ENCODE measurements around the gene ACIN1.

Gene ACIN1

GRCh38 chr14:23035303-23036144, 59.4 kb downstream of the ACIN1 start:
- Histone ChIP-seq H3K27ac (ENCODE audit: low read length) (peak overlapping the region; percentile 96), H3K36me3 (ENCODE audit: control insufficient read depth in 2 of 2, insufficient read depth in 2 of 2, low read length in 2 of 2) (peaks cover 4 to 10% of the 10 kb centered on the region in 2 donors), H3K9me3 (ENCODE audit: control insufficient read depth in 2 of 2, low read length in 2 of 2) (no peaks in the 10 kb centered on the region), H3K9ac (ENCODE audit: low read length in 2 of 2) (peak overlapping the region; percentile 97 to 98), H3K4me1 (ENCODE audit: control insufficient read depth, insufficient read depth, low read length) (peaks cover 11% of the 10 kb centered on the region), H3K27me3 (ENCODE audit: control insufficient read depth in 1 of 2, insufficient read depth in 2 of 2, low read length in 2 of 2) (no peaks in the 10 kb centered on the region), H3K4me3 (ENCODE audit: low read length in 2 of 2) (peak overlapping the region; percentile 92 to 97)

- peak within 1 kb of the TSS; percentile 97 to 98 for H3K9ac ChIP-seq (ENCODE audit: low read length in 2 of 2)
- peak within 1 kb of the TSS; percentile 92 to 97 for H3K4me3 ChIP-seq (ENCODE audit: low read length in 2 of 2)
- H3K36me3 ChIP-seq (ENCODE audit: control insufficient read depth in 2 of 2, insufficient read depth in 2 of 2, low read length in 2 of 2), result peaks cover 4 to 10% of the 10 kb centered on the region in 2 donors
- H3K4me1 ChIP-seq (ENCODE audit: control insufficient read depth, insufficient read depth, low read length), result peaks cover 11% of the 10 kb centered on the region
- no peaks in the 10 kb centered on the region for H3K9me3 ChIP-seq (ENCODE audit: control insufficient read depth in 2 of 2, low read length in 2 of 2)
- peak within 1 kb of the TSS; percentile 96 for H3K27ac ChIP-seq (ENCODE audit: low read length)
- H3K27me3 ChIP-seq (ENCODE audit: control insufficient read depth in 1 of 2, insufficient read depth in 2 of 2, low read length in 2 of 2), result no peaks in the 10 kb centered on the region
Observed at GRCh38 chr14:23034498-23035302, 60.2 kb downstream of the ACIN1 start, which contains the start of gene PSMB5. Gene PSMB5, minus strand, starts transcription at chr14:23034900. Its CDS starts 19 bp downstream, at chr14:23034881.

DNA sequence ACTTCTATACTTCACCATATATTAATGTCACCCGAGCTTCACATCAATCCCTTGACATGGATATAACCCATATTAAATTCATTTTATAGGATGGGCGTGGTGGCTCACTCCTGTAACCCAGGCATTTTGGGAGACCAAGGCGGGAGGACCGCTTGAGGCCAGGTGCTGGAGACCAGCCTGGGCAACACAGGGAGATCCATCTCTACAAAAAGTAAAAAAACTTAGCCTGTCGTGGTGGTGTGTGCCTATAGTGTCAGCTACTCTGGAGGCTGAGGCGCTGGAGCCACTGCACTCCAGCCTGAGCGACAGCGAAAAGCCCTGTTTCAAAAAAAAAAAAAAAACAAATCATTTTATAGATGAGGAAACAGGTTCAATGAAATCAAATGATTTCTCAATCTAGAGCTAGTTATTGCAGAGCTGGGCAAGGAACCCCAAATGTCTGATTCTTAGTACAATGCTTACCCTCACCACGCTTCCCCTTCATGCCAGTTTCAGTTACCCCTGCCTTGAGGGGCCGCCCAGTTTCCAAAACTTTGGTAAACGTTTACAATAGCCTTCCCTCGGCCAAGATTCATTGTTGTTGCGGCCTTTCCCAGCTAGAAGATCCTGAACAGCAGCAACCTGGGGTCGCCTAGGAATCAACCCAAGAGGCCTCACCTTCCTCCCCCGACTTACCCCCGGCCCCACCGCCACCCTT, 61.0 kb downstream of the ACIN1 start:
- H3K4me1 ChIP-seq (ENCODE audit: control insufficient read depth, insufficient read depth, low read length), result peaks cover 11% of the 10 kb centered on the region
- H3K36me3 ChIP-seq (ENCODE audit: control insufficient read depth in 2 of 2, insufficient read depth in 2 of 2, low read length in 2 of 2), result peaks cover 4 to 11% of the 10 kb centered on the region in 2 donors
- no peaks in the 10 kb centered on the region for H3K9me3 ChIP-seq (ENCODE audit: control insufficient read depth in 2 of 2, low read length in 2 of 2)
- peak overlapping the region; percentile 97 to 98 for H3K9ac ChIP-seq (ENCODE audit: low read length in 2 of 2)
- H3K4me3 ChIP-seq (ENCODE audit: low read length in 2 of 2), result peak overlapping the region; percentile 92 to 97
- H3K27me3 ChIP-seq (ENCODE audit: control insufficient read depth in 1 of 2, insufficient read depth in 2 of 2, low read length in 2 of 2), result no peaks in the 10 kb centered on the region
- H3K27ac ChIP-seq (ENCODE audit: low read length), result peak overlapping the region; percentile 96

DNA sequence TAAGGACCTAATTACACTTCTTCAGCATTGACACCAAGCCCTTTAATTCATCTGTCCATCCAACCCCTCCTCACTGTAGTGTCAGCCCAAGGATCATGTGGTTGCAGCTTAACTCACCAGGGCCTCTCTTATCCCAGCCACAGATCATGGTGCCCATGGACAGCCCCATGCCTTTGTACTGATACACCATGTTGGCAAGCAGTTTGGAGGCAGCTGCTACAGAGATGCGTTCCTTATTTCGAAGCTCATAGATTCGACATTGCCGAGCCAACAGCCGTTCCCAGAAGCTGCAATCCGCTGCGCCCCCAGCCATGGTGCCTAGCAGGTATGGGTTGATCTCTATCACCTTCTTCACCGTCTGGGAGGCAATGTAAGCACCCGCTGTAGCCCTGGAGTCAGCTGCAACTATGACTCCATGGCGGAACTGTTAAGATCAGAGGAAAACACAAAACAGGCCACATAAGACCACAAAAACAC, 61.6 kb downstream of the ACIN1 start:
- H3K4me1 ChIP-seq (ENCODE audit: control insufficient read depth, insufficient read depth, low read length), result peaks cover 11% of the 10 kb centered on the region
- H3K27ac ChIP-seq (ENCODE audit: low read length), result no peak overlapping the region
- H3K9ac ChIP-seq (ENCODE audit: low read length in 2 of 2), result peak overlapping the region in 1 of 2 donors; percentile 36
- H3K27me3 ChIP-seq (ENCODE audit: control insufficient read depth in 1 of 2, insufficient read depth in 2 of 2, low read length in 2 of 2), result no peaks in the 10 kb centered on the region
- peak overlapping the region; percentile 92 to 97 for H3K4me3 ChIP-seq (ENCODE audit: low read length in 2 of 2)
- H3K36me3 ChIP-seq (ENCODE audit: control insufficient read depth in 2 of 2, insufficient read depth in 2 of 2, low read length in 2 of 2), result peaks cover 4 to 14% of the 10 kb centered on the region in 2 donors
- no peaks in the 10 kb centered on the region for H3K9me3 ChIP-seq (ENCODE audit: control insufficient read depth in 2 of 2, low read length in 2 of 2)

GRCh38 chr14:23030936-23031335, 64.0 kb downstream of the ACIN1 start:
- Histone ChIP-seq H3K4me1 (ENCODE audit: control insufficient read depth, insufficient read depth, low read length) (peaks cover 11% of the 10 kb centered on the region), H3K36me3 (ENCODE audit: control insufficient read depth in 2 of 2, insufficient read depth in 2 of 2, low read length in 2 of 2) (peaks cover 9 to 18% of the 10 kb centered on the region in 2 donors), H3K27me3 (ENCODE audit: control insufficient read depth in 1 of 2, insufficient read depth in 2 of 2, low read length in 2 of 2) (no peaks in the 10 kb centered on the region), H3K27ac (ENCODE audit: low read length) (no peak overlapping the region), H3K9ac (ENCODE audit: low read length in 2 of 2) (no peak overlapping the region), H3K4me3 (ENCODE audit: low read length in 2 of 2) (no peak overlapping the region), H3K9me3 (ENCODE audit: control insufficient read depth in 2 of 2, low read length in 2 of 2) (no peaks in the 10 kb centered on the region)

- no peaks in the 10 kb centered on the region for H3K27me3 ChIP-seq (ENCODE audit: control insufficient read depth in 1 of 2, insufficient read depth in 2 of 2, low read length in 2 of 2)
- H3K9ac ChIP-seq (ENCODE audit: low read length in 2 of 2), result no peak overlapping the region
- H3K27ac ChIP-seq (ENCODE audit: low read length), result no peak overlapping the region
- H3K9me3 ChIP-seq (ENCODE audit: control insufficient read depth in 2 of 2, low read length in 2 of 2), result no peaks in the 10 kb centered on the region
- peaks cover 7% of the 10 kb centered on the region for H3K4me1 ChIP-seq (ENCODE audit: control insufficient read depth, insufficient read depth, low read length)
- H3K4me3 ChIP-seq (ENCODE audit: low read length in 2 of 2), result no peak overlapping the region
- H3K36me3 ChIP-seq (ENCODE audit: control insufficient read depth in 2 of 2, insufficient read depth in 2 of 2, low read length in 2 of 2), result peaks cover 18 to 30% of the 10 kb centered on the region in 2 donors
Observed at GRCh38 chr14:23028799-23029198, 66.1 kb downstream of the ACIN1 start.

GRCh38 chr14:23025151-23025814, 69.7 kb downstream of the ACIN1 start:
- Histone ChIP-seq H3K4me3 (ENCODE audit: low read length in 2 of 2) (no peak overlapping the region), H3K27ac (ENCODE audit: low read length) (no peak overlapping the region), H3K36me3 (ENCODE audit: control insufficient read depth in 2 of 2, insufficient read depth in 2 of 2, low read length in 2 of 2) (peaks cover 14 to 20% of the 10 kb centered on the region in 2 donors)

DNA sequence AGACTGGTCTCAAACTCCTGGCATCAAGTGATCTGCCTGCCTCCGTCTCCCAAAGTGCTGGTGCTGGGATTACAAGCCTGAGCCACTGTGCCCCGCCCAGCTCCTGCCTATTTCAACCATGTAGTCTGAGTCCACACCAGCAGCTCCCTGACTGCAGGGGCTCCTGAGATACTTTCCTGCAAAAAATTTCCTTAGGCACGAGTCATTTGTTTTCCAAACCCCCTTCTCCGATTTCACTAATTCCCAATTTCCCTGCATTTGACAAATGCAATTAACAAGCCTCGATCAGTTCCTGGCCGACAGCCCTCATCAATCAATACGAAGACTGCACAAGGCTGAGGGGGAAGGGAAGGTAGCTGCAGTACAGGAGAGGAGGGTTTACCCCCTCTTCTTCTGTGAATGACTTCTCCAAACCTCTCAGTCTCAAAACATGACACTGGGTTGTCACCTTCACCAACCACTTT, 70.3 kb downstream of the ACIN1 start:
- Histone ChIP-seq H3K27me3 (ENCODE audit: control insufficient read depth in 1 of 2, insufficient read depth in 2 of 2, low read length in 2 of 2) (no peaks in the 10 kb centered on the region), H3K9me3 (ENCODE audit: control insufficient read depth in 2 of 2, low read length in 2 of 2) (no peaks in the 10 kb centered on the region), H3K36me3 (ENCODE audit: control insufficient read depth in 2 of 2, insufficient read depth in 2 of 2, low read length in 2 of 2) (peaks cover 14 to 20% of the 10 kb centered on the region in 2 donors), H3K9ac (ENCODE audit: low read length in 2 of 2) (no peak overlapping the region), H3K27ac (ENCODE audit: low read length) (no peak overlapping the region), H3K4me3 (ENCODE audit: low read length in 2 of 2) (no peak overlapping the region), H3K4me1 (ENCODE audit: control insufficient read depth, insufficient read depth, low read length) (no peaks in the 10 kb centered on the region)

More at GRCh38 chr14:23025151-23025814, 69.7 kb downstream of the ACIN1 start:
- no peak overlapping the region for H3K9ac ChIP-seq (ENCODE audit: low read length in 2 of 2)
- H3K4me1 ChIP-seq (ENCODE audit: control insufficient read depth, insufficient read depth, low read length), result no peaks in the 10 kb centered on the region
- no peaks in the 10 kb centered on the region for H3K9me3 ChIP-seq (ENCODE audit: control insufficient read depth in 2 of 2, low read length in 2 of 2)
- H3K27me3 ChIP-seq (ENCODE audit: control insufficient read depth in 1 of 2, insufficient read depth in 2 of 2, low read length in 2 of 2), result no peaks in the 10 kb centered on the region

GRCh38 chr14:23023795-23024152, 71.2 kb downstream of the ACIN1 start:
- Histone ChIP-seq H3K9me3 (ENCODE audit: control insufficient read depth in 2 of 2, low read length in 2 of 2) (no peaks in the 10 kb centered on the region), H3K9ac (ENCODE audit: low read length in 2 of 2) (no peak overlapping the region), H3K27ac (ENCODE audit: low read length) (no peak overlapping the region), H3K4me1 (ENCODE audit: control insufficient read depth, insufficient read depth, low read length) (no peaks in the 10 kb centered on the region), H3K36me3 (ENCODE audit: control insufficient read depth in 2 of 2, insufficient read depth in 2 of 2, low read length in 2 of 2) (peaks cover 14 to 16% of the 10 kb centered on the region in 2 donors), H3K27me3 (ENCODE audit: control insufficient read depth in 1 of 2, insufficient read depth in 2 of 2, low read length in 2 of 2) (no peaks in the 10 kb centered on the region), H3K4me3 (ENCODE audit: low read length in 2 of 2) (no peak overlapping the region)

Data from stomach smooth muscle (tissue), 2 donors.